ENCODE results near the gene DHRSX. TPM values are rescaled to one million over a fixed set of nuclear protein-coding genes. Genes with fewer than 3 reads are reported as not detected.
"Not testable (repeated sequence)": the region's sequence is repeated elsewhere in the genome, so short reads cannot be mapped to it uniquely, and the experiment has no call there.

DHRSX gene
- polyA plus RNA-seq, 4 donors, result 21.3 to 30.0 (median 29.0) TPM

DNA sequence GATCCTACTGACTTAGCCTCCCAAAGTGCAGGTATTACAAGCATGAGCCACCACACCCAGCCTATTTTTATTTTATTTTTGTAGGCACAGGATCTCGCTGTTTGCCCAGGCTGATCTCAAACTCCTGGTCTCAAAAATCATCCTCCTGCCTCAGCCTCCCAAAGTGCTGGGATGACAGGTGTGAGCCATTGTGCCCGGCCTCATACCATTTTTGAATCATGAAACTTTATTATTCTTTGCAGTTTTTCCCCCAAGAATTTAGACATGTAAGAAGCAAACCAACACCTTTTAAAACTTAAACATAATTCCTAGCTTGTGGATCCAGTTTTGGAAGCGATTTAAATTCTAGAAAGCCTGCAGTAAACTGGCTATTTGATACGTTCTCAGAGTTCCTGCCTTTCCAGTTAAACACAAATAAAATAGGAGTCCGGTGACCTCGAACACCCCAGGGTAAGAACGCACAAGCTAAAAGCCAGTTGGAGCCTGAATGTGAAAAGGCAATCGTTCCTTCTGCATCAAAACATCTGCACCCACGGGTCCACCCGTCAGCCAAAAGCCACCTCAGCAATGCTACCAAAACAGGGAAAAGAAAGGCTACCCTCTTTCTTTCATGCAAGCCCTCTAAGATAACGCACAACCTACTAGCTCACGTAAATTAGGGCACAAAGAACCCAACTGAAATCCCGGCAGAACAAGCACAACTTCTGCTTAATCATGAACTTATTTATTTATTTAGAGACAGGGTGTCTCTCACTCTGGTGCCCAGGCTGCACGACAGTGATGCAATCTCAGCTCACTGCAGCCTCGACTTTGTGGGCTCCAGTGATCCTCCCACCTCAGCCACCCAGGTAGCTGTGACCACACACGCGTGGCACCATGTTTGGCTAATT lies 39.7 kb downstream of the DHRSX start:
- not testable (repeated sequence) for DNase-seq (ENCODE audit: low read depth in 4 of 4, low spot score in 3 of 4)

DNA sequence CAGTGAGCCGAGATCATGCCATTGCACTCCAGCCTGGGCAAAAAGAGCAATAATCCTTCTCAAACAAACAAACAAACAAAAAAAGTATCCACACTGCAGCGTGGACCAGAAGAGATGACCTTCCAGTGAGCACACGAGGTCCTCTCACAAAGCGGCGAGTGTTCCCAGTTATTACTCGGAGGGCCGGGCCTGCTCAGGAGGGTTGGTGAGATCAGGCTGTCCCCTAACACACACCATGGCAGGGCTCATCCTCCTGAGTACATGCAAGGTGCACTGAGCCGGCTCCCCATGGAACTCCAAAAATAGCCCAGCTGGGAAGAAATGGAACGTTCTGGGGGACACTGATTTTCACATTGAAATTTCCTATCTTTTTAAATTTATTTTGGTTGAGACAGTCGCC lies 40.7 kb downstream of the DHRSX start:
- not testable (repeated sequence) for DNase-seq (ENCODE audit: low read depth in 4 of 4, low spot score in 3 of 4)

DNA sequence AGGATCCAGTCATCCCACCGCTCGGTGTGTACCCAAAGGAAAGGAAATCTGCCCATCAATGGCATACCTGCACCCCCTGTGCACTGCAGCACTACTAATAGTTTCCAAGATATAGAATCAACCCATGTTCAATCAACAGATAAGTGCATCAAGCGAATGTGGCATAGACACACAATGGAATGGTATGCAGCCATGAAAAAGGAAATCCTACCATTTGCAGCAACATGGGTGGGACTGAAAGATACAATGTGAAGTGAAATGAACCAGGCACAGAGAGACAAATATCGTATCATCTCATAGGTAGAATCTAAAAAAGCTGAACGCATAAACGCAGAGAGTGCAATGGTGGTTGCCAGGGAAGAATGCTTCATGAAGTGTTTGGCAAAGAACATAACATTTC lies 42.5 kb downstream of the DHRSX start:
- no peak for DNase-seq (ENCODE audit: low read depth in 4 of 4, low spot score in 3 of 4)

DNA sequence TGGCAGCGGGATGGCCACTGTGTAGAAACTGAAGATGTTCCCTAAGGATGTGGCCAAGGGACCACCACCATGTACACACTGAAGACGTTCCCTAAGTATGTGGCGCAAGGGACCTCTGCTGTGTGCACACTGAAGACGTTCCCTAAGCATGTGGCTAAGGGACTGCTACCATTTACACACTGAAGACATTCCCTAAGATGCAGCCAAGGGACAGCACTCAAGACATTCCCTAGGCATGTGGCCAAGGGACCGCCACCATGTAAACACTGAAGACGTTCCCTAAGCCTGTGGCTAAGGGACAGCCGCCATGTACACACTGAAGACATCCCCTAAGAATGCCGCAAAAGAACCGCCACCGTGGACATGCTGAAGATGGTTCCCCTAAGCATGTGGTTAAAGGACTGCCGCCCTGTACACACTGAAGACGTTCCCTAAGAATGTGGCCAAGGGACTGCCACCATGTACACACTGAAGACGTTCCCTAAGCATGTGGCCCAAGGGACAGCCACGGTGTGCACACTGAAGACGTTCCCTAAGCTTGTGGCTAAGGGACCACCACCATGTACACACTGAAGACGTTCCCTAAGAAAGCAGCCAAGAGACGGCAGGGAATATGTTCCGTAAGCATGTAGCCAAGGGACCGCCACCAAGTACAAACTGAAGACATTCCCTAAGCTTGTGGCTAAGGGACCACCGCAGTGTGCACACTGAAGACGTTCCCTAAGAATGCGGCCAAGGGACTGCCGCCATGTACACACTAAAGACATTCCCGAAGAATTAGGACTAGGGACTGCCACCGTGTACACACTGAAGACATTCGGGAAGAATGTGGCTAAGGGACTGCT lies 43.3 kb downstream of the DHRSX start:
- DNase-seq (ENCODE audit: low read depth in 4 of 4, low spot score in 3 of 4), result no peak

DNA sequence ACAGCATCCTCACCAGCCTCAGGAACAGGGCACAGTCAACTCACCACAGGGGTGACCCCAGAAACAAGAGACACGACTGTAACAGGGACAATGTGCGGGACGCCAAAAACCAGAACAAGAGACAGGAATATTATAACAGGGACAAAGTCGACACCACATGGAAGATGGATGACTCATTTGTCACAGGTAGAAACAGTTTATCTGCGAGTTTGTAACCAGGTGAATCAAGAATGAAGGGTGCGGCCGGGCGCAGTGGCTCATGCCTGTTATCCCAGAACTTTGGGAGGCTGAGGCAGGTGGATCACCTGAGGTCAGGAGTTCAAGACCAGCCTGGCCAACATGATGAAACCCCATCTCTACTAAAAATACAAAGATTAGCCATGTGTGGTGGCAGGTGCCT lies 44.7 kb downstream of the DHRSX start:
- not testable (repeated sequence) for DNase-seq (ENCODE audit: low read depth in 4 of 4, low spot score in 3 of 4)

DNA sequence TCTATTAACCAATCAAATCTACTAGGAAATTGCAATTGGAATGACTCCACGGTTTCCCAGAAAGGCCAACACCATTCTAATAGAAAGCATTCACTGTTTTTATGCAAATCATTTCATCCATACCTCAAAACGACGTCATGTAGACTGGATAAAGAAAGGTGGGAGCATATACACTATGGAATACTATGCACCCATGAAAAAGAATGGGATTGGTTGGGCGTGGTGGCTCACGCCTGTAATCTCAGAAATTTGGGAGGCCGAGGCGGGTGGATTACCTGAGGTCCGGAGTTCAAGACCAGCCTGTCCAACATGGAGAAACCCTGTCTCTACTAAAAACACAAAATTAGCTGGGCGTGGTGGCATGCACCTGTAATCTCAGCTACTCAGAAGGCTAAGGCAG lies 46.2 kb downstream of the DHRSX start:
- not testable (repeated sequence) for DNase-seq (ENCODE audit: low read depth in 4 of 4, low spot score in 3 of 4)

DNA sequence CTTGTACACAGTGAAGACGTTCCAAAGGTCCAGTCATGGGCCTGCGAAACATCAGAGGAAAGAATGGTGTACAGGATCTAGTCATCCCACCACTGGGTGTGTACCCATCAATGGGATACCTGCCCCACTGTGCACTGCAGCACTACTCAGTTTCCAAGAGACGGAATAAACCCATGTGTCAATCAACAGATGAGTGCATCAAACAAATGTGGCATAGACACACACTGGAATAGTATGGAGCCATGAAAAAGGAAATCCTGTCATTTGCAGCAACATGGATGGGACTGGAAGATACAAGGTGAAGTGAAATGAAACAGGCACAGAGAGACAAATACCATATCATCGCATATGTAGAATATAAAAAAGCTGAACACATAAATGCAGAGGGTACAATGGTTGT lies 48.0 kb downstream of the DHRSX start:
- no peak for DNase-seq (ENCODE audit: low read depth in 4 of 4, low spot score in 3 of 4)

DNA sequence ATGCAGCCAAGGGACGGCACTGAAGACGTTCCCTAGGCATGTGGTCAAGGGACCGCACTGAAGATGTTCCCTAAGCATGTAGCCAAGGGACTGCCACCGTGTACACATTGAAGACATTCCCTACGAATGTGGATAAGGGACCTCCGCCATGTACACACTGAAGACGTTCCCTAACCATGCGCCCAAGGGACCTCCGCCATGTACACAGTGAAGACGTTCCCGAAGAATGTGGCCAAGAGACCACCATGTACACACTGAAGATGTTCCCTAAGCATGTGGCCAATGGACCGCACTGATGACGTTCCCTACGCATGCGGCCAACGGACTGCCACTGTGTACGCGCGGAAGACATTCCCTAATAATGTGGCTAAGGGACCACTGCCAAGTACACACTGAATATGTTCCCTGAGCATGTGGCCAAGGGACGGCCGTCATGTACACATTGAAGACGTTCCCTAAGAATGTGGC lies 48.4 kb downstream of the DHRSX start:
- no peak for DNase-seq (ENCODE audit: low read depth in 4 of 4, low spot score in 3 of 4)

DNA sequence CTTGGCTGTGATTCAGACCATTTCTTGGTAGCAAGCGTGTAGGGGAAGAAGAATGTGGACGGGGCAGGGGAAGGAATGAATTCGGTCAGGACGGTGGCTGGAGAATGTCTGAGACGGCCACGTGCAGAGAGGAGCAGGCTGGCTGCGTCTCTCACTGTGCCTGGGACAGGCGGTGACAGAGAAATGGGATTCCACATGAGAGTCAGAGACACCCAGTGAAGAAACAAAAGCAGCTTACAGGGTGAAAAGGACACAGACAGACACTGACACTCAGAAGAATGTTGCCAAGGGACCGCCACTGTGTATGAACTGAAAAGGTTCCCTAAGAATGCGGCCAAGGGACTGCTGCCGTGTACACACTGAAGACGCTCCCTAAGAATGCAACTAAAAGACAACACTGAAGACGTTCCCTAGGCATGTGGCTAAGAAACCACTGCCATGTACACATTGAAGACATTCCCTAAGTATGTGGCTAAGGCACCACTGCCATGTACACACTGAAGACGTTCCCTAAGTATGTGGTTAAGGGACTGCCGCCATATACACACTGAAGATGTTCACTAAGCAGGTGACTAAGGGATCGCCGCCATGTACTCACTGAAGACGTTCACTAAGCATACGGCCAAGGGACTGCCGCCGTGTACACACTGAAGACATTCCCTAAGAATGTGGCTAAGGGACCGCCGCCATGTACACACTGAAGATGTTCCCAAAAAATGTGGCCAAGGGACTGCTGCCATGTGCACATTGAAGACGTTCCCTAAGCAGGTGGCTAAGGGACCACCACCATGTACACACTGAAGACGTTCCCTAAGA lies 49.1 kb downstream of the DHRSX start:
- DNase-seq (ENCODE audit: low read depth in 4 of 4, low spot score in 3 of 4), result no peak

DNA sequence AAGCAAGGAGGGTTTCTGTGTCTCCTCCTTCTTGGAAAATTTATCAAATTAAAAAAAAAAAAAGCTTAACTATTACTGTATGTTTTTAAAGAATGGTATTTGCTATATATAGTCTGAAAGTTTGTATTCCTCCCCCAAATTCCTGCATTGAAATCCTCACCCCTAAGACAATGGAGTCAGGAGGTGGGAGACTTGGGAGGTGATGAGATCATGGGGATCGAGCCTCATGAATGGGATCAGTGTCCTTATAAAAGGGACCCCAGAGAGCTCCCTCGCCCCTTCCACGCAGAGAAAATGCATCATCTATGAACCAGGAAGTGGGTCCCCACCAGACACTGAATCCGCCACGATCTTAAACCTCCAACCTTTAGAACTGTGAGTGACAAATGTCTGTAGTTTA lies 50.1 kb downstream of the DHRSX start:
- DNase-seq (ENCODE audit: low read depth in 4 of 4, low spot score in 3 of 4), result no peak

DNA sequence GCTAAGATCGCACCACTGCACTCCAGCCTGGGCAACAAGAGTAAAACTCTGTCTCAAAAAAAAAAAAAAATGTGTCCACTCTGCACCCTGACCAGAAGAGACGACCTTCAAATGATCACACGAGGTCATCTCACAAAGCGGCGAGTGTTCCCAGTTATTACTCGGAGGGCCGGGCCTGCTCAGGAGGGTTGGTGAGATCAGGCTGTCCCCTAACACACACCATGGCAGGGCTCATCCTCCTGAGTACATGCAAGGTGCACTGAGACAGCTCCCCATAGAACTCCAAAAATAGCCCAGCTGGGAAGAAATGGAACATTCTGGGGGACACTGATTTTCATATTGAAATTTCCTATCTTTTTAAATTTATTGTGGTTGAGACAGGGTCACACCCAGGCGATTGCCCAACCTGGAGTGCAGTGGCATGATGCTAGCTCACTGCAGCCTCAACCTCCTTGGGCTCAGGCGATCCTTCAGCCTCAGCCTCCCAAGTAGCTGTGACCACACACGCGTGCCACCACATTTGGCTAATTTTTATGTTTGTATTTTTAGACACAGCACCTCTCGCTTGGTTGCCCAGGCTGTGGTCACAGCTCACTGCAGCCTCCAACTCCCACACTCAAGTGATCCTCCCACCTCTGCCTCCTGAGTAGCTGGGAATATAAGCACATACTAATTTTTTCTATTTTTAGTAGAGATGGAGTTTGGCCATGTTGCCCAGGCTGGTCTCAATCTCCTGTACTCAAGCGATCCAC lies 51.5 kb downstream of the DHRSX start:
- no peak for DNase-seq (ENCODE audit: low read depth in 4 of 4, low spot score in 3 of 4)

DNA sequence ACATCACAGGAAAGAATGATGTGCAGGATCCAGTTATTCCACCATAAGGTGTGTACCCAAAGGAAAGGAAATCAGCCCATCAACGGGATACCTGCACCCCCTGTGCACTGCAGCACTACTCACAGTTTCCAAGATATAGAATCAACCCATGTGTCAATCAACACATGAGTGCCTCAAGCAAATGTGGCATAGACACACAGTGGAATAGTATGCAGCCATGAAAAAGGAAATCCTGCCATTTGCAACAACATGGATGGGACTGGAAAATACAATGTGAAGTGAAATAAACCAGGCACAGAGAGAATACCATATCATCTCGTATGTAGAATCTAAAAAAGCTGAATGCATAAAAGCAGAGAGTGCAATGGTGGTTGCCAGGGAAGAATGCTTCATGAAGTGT lies 53.3 kb downstream of the DHRSX start:
- DNase-seq (ENCODE audit: low read depth in 4 of 4, low spot score in 3 of 4), result no peak

DNA sequence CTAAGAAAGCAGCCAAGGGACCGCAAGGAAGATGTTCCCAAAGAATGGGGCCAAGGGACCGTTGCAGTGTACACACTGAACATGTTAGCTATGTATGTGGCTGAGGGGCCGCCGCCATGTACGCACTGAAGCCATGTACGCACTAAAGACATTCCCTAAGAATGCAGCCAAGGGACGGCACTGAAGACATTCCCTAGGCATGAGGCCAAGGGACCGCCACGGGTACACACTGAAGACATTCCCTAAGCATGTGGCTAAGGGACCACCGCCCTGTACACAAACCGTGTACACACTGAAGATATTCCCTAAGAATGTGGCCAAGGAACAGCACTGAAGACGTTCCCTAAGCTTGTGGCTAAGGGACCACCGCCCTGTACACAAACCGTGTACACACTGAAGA lies 54.0 kb downstream of the DHRSX start:
- DNase-seq (ENCODE audit: low read depth in 4 of 4, low spot score in 3 of 4), result no peak

DNA sequence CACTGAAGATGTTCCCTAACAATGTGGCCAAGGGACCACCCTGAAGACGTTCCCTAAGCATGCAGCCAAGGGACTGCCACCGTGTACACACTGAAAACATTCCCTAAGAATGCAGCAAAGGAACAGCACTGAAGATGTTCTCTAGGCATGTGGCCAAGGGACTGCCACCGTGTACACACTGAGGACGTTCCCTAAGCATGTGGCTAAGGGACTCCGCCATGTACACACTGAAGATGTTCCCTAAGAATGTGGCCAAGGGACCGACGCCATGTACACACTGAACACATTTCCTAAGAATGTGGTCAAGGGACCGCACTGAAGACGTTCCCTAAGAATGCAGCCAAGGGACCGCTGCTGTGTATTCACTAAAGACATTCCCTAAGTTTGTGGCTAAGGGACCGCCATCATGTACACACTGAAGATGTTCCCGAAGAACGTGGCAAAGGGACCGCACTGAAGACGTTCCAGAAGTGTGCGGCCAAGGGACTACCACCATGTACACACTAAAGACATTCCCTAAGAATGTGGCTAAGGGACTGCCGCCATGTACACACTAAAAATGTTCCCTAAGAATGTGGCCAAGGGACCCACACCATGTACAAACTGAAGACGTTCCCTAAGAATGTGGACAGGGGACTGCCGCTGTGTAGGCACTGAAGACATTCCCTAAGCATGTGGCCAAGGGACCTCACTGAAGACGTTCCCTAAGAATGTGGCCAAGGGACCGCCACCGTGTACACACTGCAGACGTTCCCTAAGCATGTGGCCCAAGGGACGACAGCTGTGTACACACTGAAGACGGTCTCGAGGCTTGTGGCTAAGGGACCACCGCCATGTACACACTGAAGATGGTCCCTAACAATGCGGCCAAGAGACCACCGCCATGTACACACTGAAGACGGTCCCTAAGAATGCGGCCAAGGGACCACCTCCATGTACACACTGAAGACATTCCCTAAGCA lies 54.8 kb downstream of the DHRSX start:
- no peak for DNase-seq (ENCODE audit: low read depth in 4 of 4, low spot score in 3 of 4)

DNA sequence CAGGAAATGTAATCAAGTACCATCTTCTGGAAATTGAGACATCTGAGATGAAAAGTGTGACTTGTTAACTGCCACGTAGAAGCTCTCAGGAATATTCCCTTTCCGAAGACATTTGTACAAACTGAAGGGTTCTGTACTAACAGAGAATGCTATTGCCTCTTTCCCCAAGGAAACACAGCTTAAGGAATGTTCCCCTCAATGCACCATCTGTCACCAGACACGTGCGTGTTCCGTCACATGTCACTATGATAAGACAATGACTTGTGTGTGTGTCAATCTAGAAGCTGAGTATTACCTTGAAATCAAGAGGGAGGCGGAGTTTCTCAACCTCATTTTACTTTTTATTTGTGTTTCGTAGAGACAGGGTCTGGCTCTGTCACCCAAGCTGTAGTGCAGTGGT lies 58.1 kb downstream of the DHRSX start:
- no peak for DNase-seq (ENCODE audit: low read depth in 4 of 4, low spot score in 3 of 4)

DNA sequence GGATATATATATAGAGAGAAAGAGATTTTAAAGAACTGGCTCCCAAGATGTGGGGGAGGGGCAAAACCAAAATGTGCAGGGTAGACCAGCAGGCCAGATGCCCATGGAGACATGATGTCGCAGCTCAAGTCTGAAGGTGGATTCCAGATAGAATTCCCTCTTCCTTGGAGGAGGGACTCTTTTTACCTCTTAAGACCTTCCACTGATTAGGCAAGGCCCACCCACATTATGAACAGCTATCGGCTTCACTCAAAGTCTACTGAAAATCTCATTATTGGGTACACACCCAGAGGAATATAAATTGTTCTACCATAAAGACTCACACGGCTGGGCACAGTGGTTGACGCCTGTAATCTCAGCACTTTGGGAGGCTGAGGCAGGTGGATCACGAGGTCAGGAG lies 59.3 kb downstream of the DHRSX start:
- DNase-seq (ENCODE audit: low read depth in 4 of 4, low spot score in 3 of 4), result no peak

DNA sequence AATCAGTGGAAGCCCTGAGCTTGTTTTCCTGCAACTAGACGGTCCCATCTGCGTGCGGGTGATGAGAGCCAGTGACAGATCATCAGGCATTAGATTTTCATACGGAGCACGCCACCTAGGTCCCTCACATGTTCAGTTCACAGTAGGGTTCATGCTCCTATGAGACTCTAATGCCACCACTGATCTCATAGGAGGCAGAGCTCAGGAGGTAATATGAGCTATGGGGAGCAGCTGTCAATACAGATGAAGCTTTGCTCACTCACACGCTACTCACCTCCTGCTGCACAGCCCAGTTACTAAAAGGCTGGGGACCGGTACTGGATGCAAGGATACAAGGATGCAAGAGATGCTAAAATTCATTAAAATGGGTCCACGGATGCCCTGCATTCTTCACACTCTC lies 61.2 kb downstream of the DHRSX start:
- DNase-seq (ENCODE audit: low read depth in 4 of 4, low spot score in 3 of 4), result no peak

DNA sequence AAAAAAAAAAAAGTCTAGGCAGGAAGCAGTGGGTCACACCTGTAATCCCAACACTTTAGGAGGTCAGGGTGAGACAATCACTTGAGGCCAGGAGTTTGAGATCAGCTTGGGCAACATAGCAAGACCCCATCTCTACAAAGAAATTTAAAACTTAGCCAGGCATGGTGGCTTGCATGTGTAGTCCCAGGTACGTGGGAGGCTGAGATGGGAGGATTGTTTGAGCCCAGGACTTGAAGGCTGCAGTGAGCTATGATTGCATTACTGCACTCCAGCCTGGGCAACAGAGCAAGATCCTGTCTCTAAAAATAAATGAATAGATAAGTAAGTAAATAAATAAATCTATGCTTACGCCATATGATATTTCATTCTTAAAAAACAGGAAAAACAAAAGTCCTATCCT lies 65.3 kb downstream of the DHRSX start:
- no peak for DNase-seq (ENCODE audit: low read depth in 4 of 4, low spot score in 3 of 4)
